A549 treated with DMSO at 1 μM for 4 hours (cell line): ENCODE results near the gene RPEL1. TPM values are rescaled to one million over a fixed set of nuclear protein-coding genes. Genes with fewer than 3 reads are reported as not detected.

Source experiments
- total RNA-seq: library from RNA; stranded (reverse); fragments of 200-300 nt; extraction: Qiagen RNA extraction; gene quantifications from 5 replicates; pipeline ENCODE4 v1.2.3, GENCODE V29; 2022; ENCODE audit warnings: low read depth

RPEL1 gene
- 0.03 TPM in 1 of 5 replicates, not detected in the others for total RNA-seq

DNA sequence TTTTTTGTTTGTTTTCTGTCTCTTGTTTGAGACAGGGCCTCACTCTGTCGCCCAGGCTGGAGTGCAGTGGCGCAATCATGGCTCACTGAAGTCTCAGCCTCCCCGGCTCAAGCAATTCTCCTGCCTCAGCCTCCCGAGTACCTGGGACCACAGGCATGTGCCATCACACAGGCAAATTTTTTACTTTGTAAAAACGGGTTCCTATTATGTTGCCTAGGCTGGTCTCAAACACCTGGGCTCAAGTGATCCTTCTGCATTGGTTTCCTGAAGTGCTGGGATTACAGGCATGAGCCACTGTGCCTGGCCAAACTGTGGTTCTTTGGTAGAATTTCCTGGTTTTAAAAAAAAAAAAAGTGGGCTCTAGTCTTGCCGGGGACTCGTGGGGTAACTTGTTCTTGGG is at the start of gene RPEL1:
Gene RPEL1 (plus strand): TSS at position 301 of the 400 bp plus-strand sequence. CDS start 110 bp downstream, outside the sequence.

DNA sequence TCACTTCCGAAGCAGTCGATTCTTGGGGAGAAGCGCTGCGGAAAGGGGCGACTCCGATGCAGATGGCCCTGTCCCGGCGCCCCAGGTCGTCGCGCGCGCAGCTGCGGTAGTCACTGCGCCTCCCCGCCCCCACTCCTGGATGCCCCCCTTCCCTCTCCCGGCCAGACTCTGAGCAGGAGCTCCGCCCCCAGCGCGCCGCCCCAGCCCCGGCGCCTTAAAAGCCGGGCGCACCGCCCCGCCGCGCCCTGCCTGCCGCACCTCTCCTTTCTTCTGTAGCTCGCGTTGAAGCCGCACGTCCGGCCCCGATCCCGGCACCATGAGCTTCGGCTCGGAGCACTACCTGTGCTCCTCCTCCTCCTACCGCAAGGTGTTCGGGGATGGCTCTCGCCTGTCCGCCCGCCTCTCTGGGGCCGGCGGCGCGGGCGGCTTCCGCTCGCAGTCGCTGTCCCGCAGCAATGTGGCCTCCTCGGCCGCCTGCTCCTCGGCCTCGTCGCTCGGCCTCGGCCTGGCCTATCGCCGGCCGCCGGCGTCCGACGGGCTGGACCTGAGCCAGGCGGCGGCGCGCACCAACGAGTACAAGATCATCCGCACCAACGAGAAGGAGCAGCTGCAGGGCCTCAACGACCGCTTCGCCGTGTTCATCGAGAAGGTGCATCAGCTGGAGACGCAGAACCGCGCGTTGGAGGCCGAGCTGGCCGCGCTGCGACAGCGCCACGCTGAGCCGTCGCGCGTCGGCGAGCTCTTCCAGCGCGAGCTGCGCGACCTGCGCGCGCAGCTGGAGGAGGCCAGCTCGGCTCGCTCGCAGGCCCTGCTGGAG is 31.4 kb downstream of the RPEL1 start, which contains the start of gene INA:
Gene INA (plus strand): TSS at position 243 of the 817 bp plus-strand sequence. CDS start 74 bp downstream, at position 317.

Other genes with a start within 250 kb of the RPEL1 start
- 78.7 to 96.4 TPM (median 84.1 TPM) in 5 replicates for gene NT5C2, start 52.6 kb upstream of the RPEL1 start, total RNA-seq
- gene INA, start 31.3 kb downstream of the RPEL1 start, total RNA-seq: 19.4 to 32.1 TPM (median 28.1 TPM) in 5 replicates
- 11.1 to 13.1 TPM (median 12.3 TPM) in 5 replicates for gene PCGF6, start 105.3 kb downstream of the RPEL1 start, total RNA-seq
- gene TAF5, start 122.1 kb downstream of the RPEL1 start, total RNA-seq: 3.0 to 4.5 TPM (median 4.3 TPM) in 5 replicates
- 444 to 600 TPM (median 518 TPM) in 5 replicates for gene ATP5MK, start 150.6 kb downstream of the RPEL1 start, total RNA-seq
- gene PDCD11, start 150.7 kb downstream of the RPEL1 start, total RNA-seq: 35.8 to 45.3 TPM (median 43.9 TPM) in 5 replicates
- 4.7 to 6.1 TPM (median 5.3 TPM) in 5 replicates for gene CALHM2, start 206.5 kb downstream of the RPEL1 start, total RNA-seq
- gene CALHM1, start 213.0 kb downstream of the RPEL1 start, total RNA-seq: not detected in 5 replicates
- 0.30 to 0.53 TPM (median 0.45 TPM) in 5 replicates for gene CALHM3, start 233.4 kb downstream of the RPEL1 start, total RNA-seq
- gene NEURL1, start 247.8 kb downstream of the RPEL1 start, total RNA-seq: 0.20 to 0.43 TPM (median 0.31 TPM) in 5 replicates